ENCODE results near the gene AP1M1. TPM values are rescaled to one million over a fixed set of nuclear protein-coding genes. Genes with fewer than 3 reads are reported as not detected.

Gene AP1M1
- total RNA-seq, 6 experiments from 2014 or later = 83.1 to 97.6 (median 93.3) TPM

GRCh38 chr19:16260160-16260811 lies 62.6 kb downstream of the AP1M1 start:
- DNase-seq = no peak
- H3K27me3 Mint-ChIP-seq (ENCODE audit: insufficient read depth) = peaks cover 34% of the 10 kb centered on the region
- H3K27ac Mint-ChIP-seq = no peak overlapping the region
- H3K36me3 Mint-ChIP-seq (ENCODE audit: low read depth) = no peaks in the 10 kb centered on the region
- no peak for TF ChIP-seq CTCF (IDR thresholded peaks at IDR 0.05)
- no peaks in the 10 kb centered on the region for H3K4me1 Mint-ChIP-seq (ENCODE audit: low read depth)
- H3K9me3 Mint-ChIP-seq = peaks cover 4% of the 10 kb centered on the region; the same call in 1 of the 2 replicates
- H3K4me3 Mint-ChIP-seq = no peak overlapping the region

GRCh38 chr19:16260812-16261161 lies 63.1 kb downstream of the AP1M1 start:
- peaks cover 4% of the 10 kb centered on the region; the same call in 1 of the 2 replicates for H3K9me3 Mint-ChIP-seq
- no peaks in the 10 kb centered on the region for H3K4me1 Mint-ChIP-seq (ENCODE audit: low read depth)
- peaks cover 36% of the 10 kb centered on the region for H3K27me3 Mint-ChIP-seq (ENCODE audit: insufficient read depth)
- H3K4me3 Mint-ChIP-seq = no peak overlapping the region
- no peak for DNase-seq
- TF ChIP-seq CTCF (IDR thresholded peaks at IDR 0.05) = no peak
- H3K27ac Mint-ChIP-seq = no peak overlapping the region
- H3K36me3 Mint-ChIP-seq (ENCODE audit: low read depth) = no peaks in the 10 kb centered on the region

DNA sequence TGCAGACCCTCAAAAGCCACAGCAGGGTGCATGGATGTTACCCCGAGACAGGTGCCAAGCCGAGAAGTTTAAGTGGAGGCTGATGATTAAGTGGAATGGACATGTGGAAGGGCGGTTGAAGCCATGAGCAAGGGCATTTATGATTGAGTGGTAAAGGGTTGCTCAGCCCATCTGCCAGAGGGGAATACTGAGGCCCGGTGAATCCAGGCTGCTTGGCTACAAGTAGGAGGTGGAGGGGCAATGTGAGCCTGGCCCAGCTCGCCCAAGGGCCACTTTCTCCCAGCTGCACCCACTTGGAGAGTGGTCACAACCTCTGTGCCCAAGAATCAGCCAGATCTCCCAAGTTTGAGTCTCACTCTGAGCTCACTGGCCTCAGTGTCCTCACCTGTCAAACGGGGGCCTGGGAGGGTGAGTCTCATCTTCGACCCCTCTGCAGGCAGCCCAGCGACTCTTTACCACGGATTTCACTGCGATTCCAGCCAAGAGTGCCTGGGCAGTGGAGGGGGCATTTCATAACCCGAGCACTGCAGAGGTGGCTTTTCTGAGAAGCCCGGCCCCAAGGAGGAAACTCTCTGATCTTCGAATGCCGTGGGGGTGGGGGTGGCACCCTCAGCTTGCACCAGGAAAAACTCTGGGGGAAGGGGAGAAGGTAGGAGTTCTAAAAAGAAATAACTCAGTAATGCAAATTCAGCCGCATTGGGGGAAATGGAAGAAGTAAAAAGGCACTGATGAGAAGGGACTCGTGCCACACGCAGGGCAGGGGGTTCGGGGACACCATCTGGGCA lies 64.1 kb downstream of the AP1M1 start:
- no peak for TF ChIP-seq CTCF (IDR thresholded peaks at IDR 0.05)
- peaks cover 4% of the 10 kb centered on the region; the same call in 1 of the 2 replicates for H3K9me3 Mint-ChIP-seq
- no peak overlapping the region for H3K27ac Mint-ChIP-seq
- no peaks in the 10 kb centered on the region for H3K36me3 Mint-ChIP-seq (ENCODE audit: low read depth)
- no peaks in the 10 kb centered on the region for H3K4me1 Mint-ChIP-seq (ENCODE audit: low read depth)
- no peak for DNase-seq
- peaks cover 43% of the 10 kb centered on the region for H3K27me3 Mint-ChIP-seq (ENCODE audit: insufficient read depth)
- no peak overlapping the region for H3K4me3 Mint-ChIP-seq

- Mint-ChIP-seq H3K9me3 (peaks cover 4% of the 10 kb centered on the region; the same call in 1 of the 2 replicates), H3K4me1 (ENCODE audit: low read depth) (no peaks in the 10 kb centered on the region), H3K27me3 (ENCODE audit: insufficient read depth) (peaks cover 42% of the 10 kb centered on the region), H3K36me3 (ENCODE audit: low read depth) (no peaks in the 10 kb centered on the region), H3K4me3 (no peak overlapping the region), H3K27ac (no peak overlapping the region)
- DNase-seq = no peak
- no peak for TF ChIP-seq CTCF (IDR thresholded peaks at IDR 0.05)
Measured at GRCh38 chr19:16262618-16263017, 64.9 kb downstream of the AP1M1 start.

DNA sequence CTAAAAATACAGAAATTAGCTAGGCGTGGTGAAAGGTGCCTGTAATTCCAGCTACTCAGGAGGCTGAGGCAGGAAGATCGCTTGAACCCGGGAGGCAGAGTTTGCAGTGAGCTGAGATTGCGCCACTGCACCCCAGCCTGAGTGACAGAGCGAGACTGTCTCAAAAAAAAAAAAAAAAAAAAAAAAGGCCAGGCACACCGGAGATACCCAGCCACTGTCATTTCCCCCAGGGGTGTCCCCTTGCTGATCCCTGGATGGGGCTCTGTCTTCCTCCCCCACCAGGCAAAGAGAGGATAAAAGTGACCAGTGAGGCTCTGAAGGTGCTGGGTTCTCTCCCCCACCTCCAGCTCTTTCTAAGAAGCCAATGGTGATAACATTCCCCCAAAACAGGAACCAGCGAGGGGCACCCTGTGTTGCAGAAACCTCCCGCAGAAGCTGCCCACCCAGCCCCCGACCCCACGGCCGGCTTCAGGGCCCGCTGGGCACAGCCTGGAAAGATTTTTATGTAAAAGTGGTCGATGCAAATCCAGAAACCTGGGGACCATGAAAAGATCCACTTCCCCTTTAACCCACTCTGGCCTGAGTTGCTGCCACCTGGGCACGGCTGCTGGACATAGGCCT lies 65.5 kb downstream of the AP1M1 start:
- no peak overlapping the region for H3K4me3 Mint-ChIP-seq
- H3K27ac Mint-ChIP-seq = no peak overlapping the region
- peaks cover 4% of the 10 kb centered on the region; the same call in 1 of the 2 replicates for H3K9me3 Mint-ChIP-seq
- no peak for DNase-seq
- no peak for TF ChIP-seq CTCF (IDR thresholded peaks at IDR 0.05)
- H3K27me3 Mint-ChIP-seq (ENCODE audit: insufficient read depth) = peaks cover 38% of the 10 kb centered on the region
- no peaks in the 10 kb centered on the region for H3K36me3 Mint-ChIP-seq (ENCODE audit: low read depth)
- H3K4me1 Mint-ChIP-seq (ENCODE audit: low read depth) = no peaks in the 10 kb centered on the region

All from HFFc6 (cell line).